ENCODE measurements around the gene LDLRAD4.

The LDLRAD4 gene

GRCh38 chr18:13376841-13377351 is 158.3 kb downstream of the LDLRAD4 start:
- DNase-seq (ENCODE audit: insufficient read length, low spot score) = no peak
- FAIRE-seq = no peak
- no peak for TF ChIP-seq POU2F2 (IDR thresholded peaks at IDR 0.05; ENCODE audit: low read depth, low read length)
- TF ChIP-seq SPI1 (IDR thresholded peaks at IDR 0.05; ENCODE audit: low read depth, low read length) = no peak
- TF ChIP-seq TAF1 (IDR thresholded peaks at IDR 0.05; ENCODE audit: low read depth, low read length) = no peak
- no peak for TF ChIP-seq POLR2A (IDR thresholded peaks at IDR 0.05; ENCODE audit: low read depth, low read length)
- no peak for TF ChIP-seq PAX5 (IDR thresholded peaks at IDR 0.05; ENCODE audit: insufficient read depth, low read length, severe bottlenecking)
- no peak for TF ChIP-seq POLR2AphosphoS5 (IDR thresholded peaks at IDR 0.05; ENCODE audit: low read depth, low read length)

- TF ChIP-seq PAX5 (IDR thresholded peaks at IDR 0.05; ENCODE audit: insufficient read depth, low read length, severe bottlenecking) (no peak), POLR2AphosphoS5 (IDR thresholded peaks at IDR 0.05; ENCODE audit: low read depth, low read length) (no peak), SPI1 (IDR thresholded peaks at IDR 0.05; ENCODE audit: low read depth, low read length) (no peak), POU2F2 (IDR thresholded peaks at IDR 0.05; ENCODE audit: low read depth, low read length) (no peak)
- no peak for FAIRE-seq
- DNase-seq (ENCODE audit: insufficient read length, low spot score) = no peak
Observed at GRCh38 chr18:13377496-13377895, 158.9 kb downstream of the LDLRAD4 start.

- FAIRE-seq (no peak), DNase-seq (ENCODE audit: insufficient read length, low spot score) (no peak)
- TF ChIP-seq POLR2A (IDR thresholded peaks at IDR 0.05; ENCODE audit: low read depth, low read length) (no peak), POU2F2 (IDR thresholded peaks at IDR 0.05; ENCODE audit: low read depth, low read length) (no peak), PAX5 (IDR thresholded peaks at IDR 0.05; ENCODE audit: insufficient read depth, low read length, severe bottlenecking) (no peak), SPI1 (IDR thresholded peaks at IDR 0.05; ENCODE audit: low read depth, low read length) (no peak), POLR2AphosphoS5 (IDR thresholded peaks at IDR 0.05; ENCODE audit: low read depth, low read length) (no peak), TAF1 (IDR thresholded peaks at IDR 0.05; ENCODE audit: low read depth, low read length) (no peak)
Observed at GRCh38 chr18:13378150-13378549, 159.6 kb downstream of the LDLRAD4 start.

DNA sequence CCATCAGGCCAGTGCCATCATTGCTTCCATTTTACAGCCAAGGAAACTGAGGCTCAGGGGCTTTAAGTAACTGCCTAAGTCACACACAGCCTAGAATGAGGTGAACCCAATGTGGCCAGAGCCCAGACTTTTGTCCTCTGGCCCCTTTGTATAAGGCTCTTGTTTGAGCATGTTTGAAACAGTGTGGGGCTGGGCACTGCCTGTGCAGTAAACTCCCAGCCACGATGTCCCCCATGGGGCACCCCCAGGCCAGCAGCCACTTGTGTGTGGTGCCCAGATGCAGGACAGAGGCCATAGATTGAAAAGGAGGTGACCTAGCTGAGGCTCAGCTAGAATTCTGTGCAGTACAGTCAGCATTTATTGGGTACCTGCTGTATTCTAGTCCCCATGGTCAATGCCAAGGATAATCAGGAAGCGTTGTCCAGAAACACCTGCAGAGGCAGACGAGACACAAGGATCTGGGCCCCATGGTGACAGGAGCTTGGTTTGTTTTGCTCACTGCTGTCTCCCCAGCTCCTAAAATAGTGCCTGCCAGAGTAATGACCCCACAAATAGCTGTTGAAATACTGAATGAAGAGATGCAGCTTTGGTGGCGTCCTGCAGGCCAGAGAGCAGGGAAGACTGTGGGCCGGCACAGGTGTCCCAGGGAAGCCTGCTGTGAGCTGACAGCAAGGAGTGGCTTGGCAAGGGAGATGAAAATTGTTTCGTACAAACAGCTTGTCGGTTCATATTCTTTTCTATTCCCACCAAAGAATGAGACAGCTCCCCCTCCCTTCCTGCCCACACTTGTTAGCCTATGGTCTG is 160.7 kb downstream of the LDLRAD4 start:
- FAIRE-seq (no peak), DNase-seq (ENCODE audit: insufficient read length, low spot score) (no peak)
- TF ChIP-seq POU2F2 (IDR thresholded peaks at IDR 0.05; ENCODE audit: low read depth, low read length) (no peak), PAX5 (IDR thresholded peaks at IDR 0.05; ENCODE audit: insufficient read depth, low read length, severe bottlenecking) (no peak), POLR2AphosphoS5 (IDR thresholded peaks at IDR 0.05; ENCODE audit: low read depth, low read length) (no peak), POLR2A (IDR thresholded peaks at IDR 0.05; ENCODE audit: low read depth, low read length) (no peak), SPI1 (IDR thresholded peaks at IDR 0.05; ENCODE audit: low read depth, low read length) (no peak), TAF1 (IDR thresholded peaks at IDR 0.05; ENCODE audit: low read depth, low read length) (no peak)

GRCh38 chr18:13379930-13380690 is 161.6 kb downstream of the LDLRAD4 start:
- FAIRE-seq (no peak), DNase-seq (ENCODE audit: insufficient read length, low spot score) (no peak)
- no peak for TF ChIP-seq PAX5 (IDR thresholded peaks at IDR 0.05; ENCODE audit: insufficient read depth, low read length, severe bottlenecking)
- no peak for TF ChIP-seq POLR2A (IDR thresholded peaks at IDR 0.05; ENCODE audit: low read depth, low read length)
- no peak for TF ChIP-seq TAF1 (IDR thresholded peaks at IDR 0.05; ENCODE audit: low read depth, low read length)
- no peak for TF ChIP-seq SPI1 (IDR thresholded peaks at IDR 0.05; ENCODE audit: low read depth, low read length)
- no peak for TF ChIP-seq POLR2AphosphoS5 (IDR thresholded peaks at IDR 0.05; ENCODE audit: low read depth, low read length)
- TF ChIP-seq POU2F2 (IDR thresholded peaks at IDR 0.05; ENCODE audit: low read depth, low read length) = no peak

- no peak for DNase-seq (ENCODE audit: insufficient read length, low spot score)
Observed at GRCh38 chr18:13380691-13381070, 162.1 kb downstream of the LDLRAD4 start.

DNA sequence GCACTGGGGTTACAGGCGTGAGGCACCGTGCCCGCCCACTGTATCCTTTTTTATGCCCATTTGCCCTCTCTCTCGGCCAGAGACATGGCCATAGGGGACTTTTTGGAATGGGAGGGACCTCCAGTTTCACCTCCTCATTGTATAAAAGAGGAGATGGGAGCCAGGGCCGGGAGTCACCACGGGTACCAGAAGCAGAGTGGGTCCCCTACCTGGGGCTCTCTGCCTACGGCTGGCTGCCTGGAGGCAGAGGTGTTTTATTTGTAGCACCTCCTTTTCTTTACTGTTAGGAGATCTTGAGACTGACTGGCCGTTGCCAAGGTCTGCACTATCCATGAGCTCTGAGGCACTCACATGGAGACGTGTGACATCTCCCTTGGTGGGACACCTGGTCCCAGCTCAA is 162.8 kb downstream of the LDLRAD4 start:
- no peak for TF ChIP-seq POLR2AphosphoS5 (IDR thresholded peaks at IDR 0.05; ENCODE audit: low read depth, low read length)
- no peak for TF ChIP-seq TAF1 (IDR thresholded peaks at IDR 0.05; ENCODE audit: low read depth, low read length)
- TF ChIP-seq SPI1 (IDR thresholded peaks at IDR 0.05; ENCODE audit: low read depth, low read length) = no peak
- no peak for TF ChIP-seq PAX5 (IDR thresholded peaks at IDR 0.05; ENCODE audit: insufficient read depth, low read length, severe bottlenecking)
- TF ChIP-seq POLR2A (IDR thresholded peaks at IDR 0.05; ENCODE audit: low read depth, low read length) = no peak
- no peak for TF ChIP-seq POU2F2 (IDR thresholded peaks at IDR 0.05; ENCODE audit: low read depth, low read length)
- FAIRE-seq (no peak), DNase-seq (ENCODE audit: insufficient read length, low spot score) (no peak)

More at GRCh38 chr18:13380691-13381070, 162.1 kb downstream of the LDLRAD4 start:
- no peak for TF ChIP-seq SPI1 (IDR thresholded peaks at IDR 0.05; ENCODE audit: low read depth, low read length)
- TF ChIP-seq POLR2AphosphoS5 (IDR thresholded peaks at IDR 0.05; ENCODE audit: low read depth, low read length) = no peak
- TF ChIP-seq PAX5 (IDR thresholded peaks at IDR 0.05; ENCODE audit: insufficient read depth, low read length, severe bottlenecking) = no peak
- no peak for TF ChIP-seq TAF1 (IDR thresholded peaks at IDR 0.05; ENCODE audit: low read depth, low read length)
- no peak for TF ChIP-seq POU2F2 (IDR thresholded peaks at IDR 0.05; ENCODE audit: low read depth, low read length)
- no peak for TF ChIP-seq POLR2A (IDR thresholded peaks at IDR 0.05; ENCODE audit: low read depth, low read length)
- no peak for FAIRE-seq

- DNase-seq (ENCODE audit: insufficient read length, low spot score) (peak; percentile 50), FAIRE-seq (peak; percentile 5)
- TF ChIP-seq SPI1 (IDR thresholded peaks at IDR 0.05; ENCODE audit: low read depth, low read length) (peak; percentile 74), POLR2AphosphoS5 (IDR thresholded peaks at IDR 0.05; ENCODE audit: low read depth, low read length) (no peak)
Observed at GRCh38 chr18:13381944-13382365, 163.4 kb downstream of the LDLRAD4 start.

DNA sequence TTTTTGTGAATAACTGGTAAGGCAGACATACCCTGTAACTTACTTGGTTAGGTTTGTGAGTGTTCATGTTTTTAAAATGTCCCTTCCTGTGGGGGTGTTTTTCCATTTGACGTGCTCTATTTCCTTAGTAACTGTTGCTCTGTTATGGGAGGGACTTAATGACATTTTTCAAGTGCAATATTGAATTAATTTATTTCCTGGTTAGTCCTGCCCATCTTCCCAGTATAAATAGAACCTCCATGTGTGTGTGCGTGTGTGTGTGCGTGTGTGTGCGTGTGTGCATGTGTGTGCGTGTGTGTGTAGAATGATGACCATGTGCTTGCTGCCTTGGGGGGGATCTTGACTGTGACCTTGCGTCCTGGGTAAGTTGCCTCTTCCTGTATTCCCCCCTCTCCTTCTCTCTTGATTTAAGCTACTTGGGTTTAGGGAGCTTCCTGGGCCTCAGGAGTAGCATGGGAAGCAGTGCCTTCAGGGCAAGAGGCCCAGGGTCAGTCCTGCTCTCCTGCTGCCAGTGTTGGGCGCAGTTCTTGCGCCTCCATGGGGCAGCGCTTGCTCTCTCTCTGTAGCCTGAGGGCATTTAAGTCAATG is 163.9 kb downstream of the LDLRAD4 start:
- TF ChIP-seq TAF1 (IDR thresholded peaks at IDR 0.05; ENCODE audit: low read depth, low read length) = no peak
- no peak for TF ChIP-seq POU2F2 (IDR thresholded peaks at IDR 0.05; ENCODE audit: low read depth, low read length)
- TF ChIP-seq PAX5 (IDR thresholded peaks at IDR 0.05; ENCODE audit: insufficient read depth, low read length, severe bottlenecking) = no peak
- TF ChIP-seq SPI1 (IDR thresholded peaks at IDR 0.05; ENCODE audit: low read depth, low read length) = no peak
- TF ChIP-seq POLR2AphosphoS5 (IDR thresholded peaks at IDR 0.05; ENCODE audit: low read depth, low read length) = no peak
- TF ChIP-seq POLR2A (IDR thresholded peaks at IDR 0.05; ENCODE audit: low read depth, low read length) = no peak
- FAIRE-seq (peak; percentile 59), DNase-seq (ENCODE audit: insufficient read length, low spot score) (no peak)

Data from GM12891 (cell line).